OCI-LY3 (cell line): ENCODE results near the gene GPER1.

Experiments used
- EZH2phosphoT487 ChIP-seq: fragments of 200-600 bp; shearing (Covaris generic); IDR thresholded peaks from 2 replicates; pipeline ENCODE4 v1.6.1; 2018; ENCODE audit warnings: antibody characterized with exemption, mixed run types, low read depth
- TF ChIP-seq, protein P1 (sequence below): fragments of 200-600, 300-600 bp; sonication (generic); IDR thresholded peaks from 2 replicates; pipeline ENCODE4 v1.5.1; 2014; ENCODE audit warnings: antibody characterized with exemption, low read length, low read depth

DNA sequence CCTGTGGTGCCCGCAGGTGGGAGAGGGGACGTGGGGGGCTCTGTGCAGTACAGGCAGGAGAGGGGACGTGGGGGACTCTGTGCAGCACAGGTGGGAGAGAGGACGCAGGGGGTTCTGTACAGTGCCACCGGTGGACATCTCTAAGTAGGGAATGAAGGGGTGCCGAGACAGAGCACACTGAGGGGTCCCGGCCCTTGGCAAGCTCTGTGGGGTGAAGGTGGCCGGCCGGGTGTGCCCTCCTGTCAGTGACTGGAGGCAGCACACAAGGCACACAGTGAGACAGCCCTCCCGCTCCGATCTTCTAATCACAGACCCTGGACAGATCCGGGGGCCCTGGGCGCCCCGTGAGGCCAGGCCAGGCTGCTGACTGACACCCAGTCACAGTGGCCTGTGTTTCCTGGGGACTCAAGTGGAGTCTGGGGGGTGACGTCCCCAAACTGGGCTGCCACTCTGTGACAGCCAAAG, 32.4 kb upstream of the GPER1 start:
- TF ChIP-seq, protein P1, sequence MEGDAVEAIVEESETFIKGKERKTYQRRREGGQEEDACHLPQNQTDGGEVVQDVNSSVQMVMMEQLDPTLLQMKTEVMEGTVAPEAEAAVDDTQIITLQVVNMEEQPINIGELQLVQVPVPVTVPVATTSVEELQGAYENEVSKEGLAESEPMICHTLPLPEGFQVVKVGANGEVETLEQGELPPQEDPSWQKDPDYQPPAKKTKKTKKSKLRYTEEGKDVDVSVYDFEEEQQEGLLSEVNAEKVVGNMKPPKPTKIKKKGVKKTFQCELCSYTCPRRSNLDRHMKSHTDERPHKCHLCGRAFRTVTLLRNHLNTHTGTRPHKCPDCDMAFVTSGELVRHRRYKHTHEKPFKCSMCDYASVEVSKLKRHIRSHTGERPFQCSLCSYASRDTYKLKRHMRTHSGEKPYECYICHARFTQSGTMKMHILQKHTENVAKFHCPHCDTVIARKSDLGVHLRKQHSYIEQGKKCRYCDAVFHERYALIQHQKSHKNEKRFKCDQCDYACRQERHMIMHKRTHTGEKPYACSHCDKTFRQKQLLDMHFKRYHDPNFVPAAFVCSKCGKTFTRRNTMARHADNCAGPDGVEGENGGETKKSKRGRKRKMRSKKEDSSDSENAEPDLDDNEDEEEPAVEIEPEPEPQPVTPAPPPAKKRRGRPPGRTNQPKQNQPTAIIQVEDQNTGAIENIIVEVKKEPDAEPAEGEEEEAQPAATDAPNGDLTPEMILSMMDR = no peak
- no peak for TF ChIP-seq EZH2phosphoT487
